Keratinocyte (primary cell): ENCODE results near the gene PLEKHA6. TPM values are rescaled to one million over a fixed set of nuclear protein-coding genes. Genes with fewer than 3 reads are reported as not detected.

Source experiments
- DNase-seq: peaks from one replicate; pipeline ENCODE4 v3.0.0-alpha.2; 2011; ENCODE audit warnings: low read depth, missing footprints, low spot score
- FAIRE-seq: peaks from 2 replicates; lab custom pipeline; 2011; peaks lifted over from hg19 to GRCh38; lab: Jason Lieb, UNC
- H2AFZ ChIP-seq: 2 replicates; pipeline ENCODE4 v1.6.0; 2012; ENCODE audit warnings: low read length, control low read depth, inconsistent platforms; ENCODE audit not compliant: control insufficient read depth
- H3K27ac ChIP-seq: 2 replicates; pipeline ENCODE4 v1.5.1; 2011; ENCODE audit warnings: low read length; ENCODE audit not compliant: control insufficient read depth, insufficient read depth
- H3K27me3 ChIP-seq: 3 replicates; pipeline ENCODE4 v1.6.0; 2011; ENCODE audit warnings: low read length; ENCODE audit not compliant: control insufficient read depth, insufficient read depth; ENCODE audit errors: extremely low read depth
- H3K36me3 ChIP-seq, 2 experiments: 2 replicates in 1 of 2; 3 replicates in 1 of 2; pipeline ENCODE4 v1.5.1; 2011; ENCODE audit warnings: low read length in 2 of 2, mild to moderate bottlenecking in 1 of 2; ENCODE audit not compliant: control insufficient read depth in 2 of 2, insufficient read depth in 2 of 2; ENCODE audit errors: extremely low read depth in 1 of 2
- H3K4me1 ChIP-seq: 3 replicates; pipeline ENCODE4 v1.5.1; 2011; ENCODE audit warnings: low read length; ENCODE audit not compliant: control insufficient read depth, insufficient read depth; ENCODE audit errors: extremely low read depth
- H3K4me2 ChIP-seq: 3 replicates; pipeline ENCODE4 v1.6.0; 2011; ENCODE audit warnings: low read depth, low read length; ENCODE audit not compliant: control insufficient read depth, insufficient read depth; ENCODE audit errors: extremely low read depth
- H3K4me3 ChIP-seq, 3 experiments: fragments of 200-600 bp in 1 of 3; sonication (generic) in 1 of 3; 2 replicates in 2 of 3; 3 replicates in 1 of 3; pipeline ENCODE4 v1.5.1; 2011 to 2016; ENCODE audit warnings: low read length in 3 of 3, mild to moderate bottlenecking in 3 of 3, control low read depth in 2 of 3, inconsistent platforms in 1 of 3, low read depth in 1 of 3, mixed read lengths in 1 of 3, mixed run types in 1 of 3, moderate library complexity in 1 of 3; ENCODE audit not compliant: control insufficient read depth in 2 of 3, insufficient read depth in 2 of 3; ENCODE audit errors: extremely low read depth in 1 of 3
- H3K79me2 ChIP-seq: 2 replicates; pipeline ENCODE4 v1.6.0; 2012; ENCODE audit warnings: low read length; ENCODE audit not compliant: control insufficient read depth, insufficient read depth
- H3K9ac ChIP-seq: 3 replicates; pipeline ENCODE4 v1.6.0; 2011; ENCODE audit warnings: low read length; ENCODE audit not compliant: control insufficient read depth, insufficient read depth; ENCODE audit errors: extremely low read depth
- H3K9me1 ChIP-seq: 3 replicates; pipeline ENCODE4 v1.6.0; 2011; ENCODE audit warnings: low read length; ENCODE audit not compliant: control insufficient read depth, insufficient read depth; ENCODE audit errors: extremely low read depth
- H3K9me3 ChIP-seq: 2 replicates; pipeline ENCODE4 v1.5.1; 2012; ENCODE audit warnings: low read depth, low read length; ENCODE audit not compliant: control insufficient read depth
- H4K20me1 ChIP-seq: 3 replicates; pipeline ENCODE4 v1.6.0; 2011; ENCODE audit warnings: low read length; ENCODE audit not compliant: control insufficient read depth, insufficient read depth; ENCODE audit errors: extremely low read depth
- CTCF ChIP-seq, 3 experiments: IDR thresholded peaks in 1 of 3; conservative IDR thresholded peaks in 1 of 3; optimal IDR thresholded peaks in 1 of 3; 2 replicates in 2 of 3; 3 replicates in 1 of 3; pipeline versions ENCODE3 to v1.5.1; 2011; ENCODE audit warnings: low read length in 3 of 3, mild to moderate bottlenecking in 3 of 3, moderate library complexity in 2 of 3, control low read depth in 1 of 3, inconsistent platforms in 1 of 3; ENCODE audit not compliant: insufficient read depth in 2 of 3; ENCODE audit errors: extremely low read depth in 1 of 3
- EZH2 ChIP-seq: IDR thresholded peaks from one replicate; pipeline ENCODE4 v1.6.1; 2012; ENCODE audit warnings: inconsistent platforms, mild to moderate bottlenecking, low read length, moderate library complexity
- dilution Hi-C: fragments of 300-500 bp; cut with MboI; formaldehyde crosslinking; loops from one replicate; pipeline ENCODE4 v1.7.0; 2020; ENCODE audit warnings: low sequenced_read_pairs; ENCODE audit not compliant: extremely low pct_ligation_motif_present
- polyA plus RNA-seq, 5 experiments: library from polyadenylated mRNA; depleted of rRNA in 3 of 5; stranded (reverse) in 3 of 5; stranded (forward) in 1 of 5; unstranded in 1 of 5; fragments of >200 nt; gene quantifications; 1 replicate in 1 of 5; 2 replicates in 3 of 5; 3 replicates in 1 of 5; pipeline versions ENCODE4 v1.2.1 to v1.2.3, GENCODE V29; 2011 to 2012; ENCODE audit warnings: missing spikeins in 2 of 5, low read depth in 1 of 5, low replicate concordance in 1 of 5

Gene PLEKHA6
- polyA plus RNA-seq, 1 donor (not counting 4 experiments of a cell fraction or from before 2014, with no cell fraction given), result 1.5 TPM

GRCh38 chr1:204206121-204206520 is 153.6 kb downstream of the PLEKHA6 start:
- Histone ChIP-seq H3K27me3 (no peaks in the 10 kb centered on the region), H3K9ac (no peak overlapping the region), H3K79me2 (no peaks in the 10 kb centered on the region), H3K4me1 (peaks cover 3% of the 10 kb centered on the region), H3K9me3 (no peaks in the 10 kb centered on the region), H3K27ac (no peak overlapping the region), H3K9me1 (no peaks in the 10 kb centered on the region), H4K20me1 (no peaks in the 10 kb centered on the region), H3K36me3 (no peaks in the 10 kb centered on the region), H3K4me3 (no peak overlapping the region), H3K4me2 (no peak overlapping the region), H2AFZ (no peak overlapping the region)
- FAIRE-seq, result no peak
- DNase-seq, result no peak
- dilution Hi-C loops, result no loop called here
- peak in 1 of 3 experiments; percentile 27 for TF ChIP-seq CTCF (optimal IDR thresholded peaks at IDR 0.05 in 1 of 3, IDR thresholded peaks at IDR 0.05 in 1 of 3, conservative IDR thresholded peaks at IDR 0.05 in 1 of 3; ENCODE audit: extremely low read depth in 1 of 3, insufficient read depth in 2 of 3, low read length in 3 of 3)
- TF ChIP-seq EZH2, result no peak

DNA sequence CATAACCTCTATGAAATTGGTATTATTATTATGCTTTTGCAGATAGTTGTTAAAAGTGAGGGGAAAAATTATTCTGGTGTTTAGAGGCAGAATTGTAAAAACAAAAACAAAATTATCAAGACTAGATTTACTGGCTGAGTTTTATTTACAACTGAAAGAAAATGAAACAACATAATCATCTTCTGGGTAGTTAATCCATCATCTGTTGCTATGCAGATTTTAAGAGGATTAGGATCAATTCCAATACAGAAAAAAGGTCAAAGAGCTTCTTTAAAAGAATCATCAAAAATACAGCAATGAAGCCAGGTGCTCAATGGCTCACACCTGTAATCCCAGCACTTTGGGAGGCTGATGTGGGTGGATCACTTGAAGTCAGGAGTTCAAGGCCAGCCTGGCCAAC is 154.2 kb downstream of the PLEKHA6 start:
- H3K79me2 ChIP-seq, result no peaks in the 10 kb centered on the region
- no peak overlapping the region for H3K4me2 ChIP-seq
- DNase-seq (no peak), FAIRE-seq (no peak)
- no peak for TF ChIP-seq EZH2
- no peak for TF ChIP-seq CTCF (optimal IDR thresholded peaks at IDR 0.05 in 1 of 3, IDR thresholded peaks at IDR 0.05 in 1 of 3, conservative IDR thresholded peaks at IDR 0.05 in 1 of 3; ENCODE audit: extremely low read depth in 1 of 3, insufficient read depth in 2 of 3, low read length in 3 of 3)
- H3K4me1 ChIP-seq, result peaks cover 3% of the 10 kb centered on the region
- no peak overlapping the region for H3K9ac ChIP-seq
- H3K36me3 ChIP-seq, result no peaks in the 10 kb centered on the region
- no peaks in the 10 kb centered on the region for H4K20me1 ChIP-seq
- dilution Hi-C loops, result no loop called here
- H3K4me3 ChIP-seq, result no peak overlapping the region
- H3K27ac ChIP-seq, result no peak overlapping the region
- H3K27me3 ChIP-seq, result no peaks in the 10 kb centered on the region
- no peaks in the 10 kb centered on the region for H3K9me3 ChIP-seq
- no peaks in the 10 kb centered on the region for H3K9me1 ChIP-seq
- H2AFZ ChIP-seq, result no peak overlapping the region
